Caco-2 (cell line): ENCODE measurements around the gene SCAPER. TPM values are rescaled to one million over a fixed set of nuclear protein-coding genes. Genes with fewer than 3 reads are reported as not detected.
A peak's percentile ranks its signal among the peaks of the same experiment; 100 is the strongest.

Source experiments
- BruUV-seq: library from RNA; stranded (reverse); fragments of 400-500 nt; replicated peaks from 2 replicates; lab custom pipeline; 2021; lab: Mats Ljungman, UMichigan
- CTCF ChIA-PET: fragments of 300-600 bp; sonication (Branson Sonifier 250); formaldehyde crosslinking; loops from one replicate; lab custom pipeline; 2022; ENCODE audit warnings: antibody characterized with exemption; lab: Charles Lee
- POLR2A ChIA-PET: fragments of 300-600 bp; sonication (Branson Sonifier 250); formaldehyde crosslinking; loops from one replicate; lab custom pipeline; 2022; ENCODE audit warnings: antibody characterized with exemption; lab: Charles Lee
- DNase-seq, 2 experiments: peaks; one replicate each; pipeline versions ENCODE4 v3.0.0 to v3.0.0-alpha.2; 2020 to 2022
- H3K27me3 ChIP-seq: replicated peaks from 2 replicates; pipeline ENCODE4 v1.6.0; 2011; ENCODE audit warnings: low read length; ENCODE audit not compliant: control insufficient read depth, insufficient read depth
- H3K36me3 ChIP-seq: 2 replicates; pipeline ENCODE4 v1.5.1; 2011; ENCODE audit warnings: low read length; ENCODE audit not compliant: control insufficient read depth, insufficient read depth
- H3K4me1 ChIP-seq: fragments of 250-450 bp; sonication (Bioruptor Pico); 2 replicates; pipeline ENCODE4 v1.5.1; 2020; ENCODE audit warnings: mild to moderate bottlenecking
- H3K4me3 ChIP-seq: 2 replicates; pipeline ENCODE4 v1.5.1; 2011; ENCODE audit warnings: low read depth, mild to moderate bottlenecking, control low read depth, low read length
- H3K9me3 ChIP-seq: fragments of 250-450 bp; sonication (Bioruptor Pico); 2 replicates; pipeline ENCODE4 v1.5.1; 2020; ENCODE audit warnings: mild to moderate bottlenecking, moderate library complexity
- H3K27ac Mint-ChIP-seq: one replicate; pipeline ENCODE4 v1.8.0; 2022; ENCODE audit warnings: mixed read lengths; ENCODE audit not compliant: unreplicated experiment
- H3K27me3 Mint-ChIP-seq: one replicate; pipeline ENCODE4 v1.8.0; 2022; ENCODE audit warnings: mixed read lengths; ENCODE audit not compliant: insufficient read depth, unreplicated experiment
- H3K36me3 Mint-ChIP-seq: one replicate; pipeline ENCODE4 v1.8.0; 2022; ENCODE audit warnings: mild to moderate bottlenecking, mixed read lengths; ENCODE audit not compliant: insufficient read depth, unreplicated experiment
- H3K4me1 Mint-ChIP-seq: one replicate; pipeline ENCODE4 v1.8.0; 2022; ENCODE audit warnings: low read depth, mixed read lengths; ENCODE audit not compliant: unreplicated experiment
- H3K4me3 Mint-ChIP-seq: one replicate; pipeline ENCODE4 v1.8.0; 2022; ENCODE audit warnings: mild to moderate bottlenecking, moderate library complexity, mixed read lengths; ENCODE audit not compliant: unreplicated experiment
- H3K9me3 Mint-ChIP-seq: one replicate; pipeline ENCODE4 v1.8.0; 2022; ENCODE audit warnings: mixed read lengths; ENCODE audit not compliant: unreplicated experiment
- intact Hi-C: fragments of 100-400 bp; cut with micrococcal nuclease; formaldehyde crosslinking; loops from one replicate; pipeline ENCODE4 v1.10.0; 2022; ENCODE audit not compliant: unreplicated experiment
- total RNA-seq: library from RNA; stranded (reverse); gene quantifications from 2 replicates; pipeline ENCODE4 v1.2.3, GENCODE V29; 2022
- TF ChIP-seq, protein P1 (sequence below), 2 experiments: fragments of 200-600 bp in 1 of 2; IDR thresholded peaks; 1 replicate in 1 of 2; 2 replicates in 1 of 2; pipeline versions ENCODE4 v1.5.1 to v1.8.0; 2011 to 2022; ENCODE audit warnings: antibody characterized with exemption in 1 of 2, control low read depth in 1 of 2, inconsistent platforms in 1 of 2, low read depth in 1 of 2, low read length in 1 of 2, mild to moderate bottlenecking in 1 of 2, moderate library complexity in 1 of 2; ENCODE audit not compliant: insufficient read depth in 1 of 2, severe bottlenecking in 1 of 2, unreplicated experiment in 1 of 2

SCAPER gene
- total RNA-seq, 1 experiment from 2014 or later = 24.6 TPM

- Mint-ChIP-seq H3K4me1 (peaks cover 20% of the 10 kb centered on the region), H3K9me3 (no peaks in the 10 kb centered on the region), H3K36me3 (peaks cover 6% of the 10 kb centered on the region), H3K4me3 (no peak overlapping the region), H3K27ac (no peak overlapping the region), H3K27me3 (no peaks in the 10 kb centered on the region)
- intact Hi-C loops = no loop called here
- ChIA-PET CTCF (no interaction called here), POLR2A (no interaction called here)
- Histone ChIP-seq H3K9me3 (no peaks in the 10 kb centered on the region), H3K4me3 (no peak overlapping the region), H3K36me3 (no peaks in the 10 kb centered on the region), H3K27me3 (no peaks in the 10 kb centered on the region), H3K4me1 (peaks cover 25% of the 10 kb centered on the region)
- no TSS peak for BruUV-seq
- TF ChIP-seq, protein P1, sequence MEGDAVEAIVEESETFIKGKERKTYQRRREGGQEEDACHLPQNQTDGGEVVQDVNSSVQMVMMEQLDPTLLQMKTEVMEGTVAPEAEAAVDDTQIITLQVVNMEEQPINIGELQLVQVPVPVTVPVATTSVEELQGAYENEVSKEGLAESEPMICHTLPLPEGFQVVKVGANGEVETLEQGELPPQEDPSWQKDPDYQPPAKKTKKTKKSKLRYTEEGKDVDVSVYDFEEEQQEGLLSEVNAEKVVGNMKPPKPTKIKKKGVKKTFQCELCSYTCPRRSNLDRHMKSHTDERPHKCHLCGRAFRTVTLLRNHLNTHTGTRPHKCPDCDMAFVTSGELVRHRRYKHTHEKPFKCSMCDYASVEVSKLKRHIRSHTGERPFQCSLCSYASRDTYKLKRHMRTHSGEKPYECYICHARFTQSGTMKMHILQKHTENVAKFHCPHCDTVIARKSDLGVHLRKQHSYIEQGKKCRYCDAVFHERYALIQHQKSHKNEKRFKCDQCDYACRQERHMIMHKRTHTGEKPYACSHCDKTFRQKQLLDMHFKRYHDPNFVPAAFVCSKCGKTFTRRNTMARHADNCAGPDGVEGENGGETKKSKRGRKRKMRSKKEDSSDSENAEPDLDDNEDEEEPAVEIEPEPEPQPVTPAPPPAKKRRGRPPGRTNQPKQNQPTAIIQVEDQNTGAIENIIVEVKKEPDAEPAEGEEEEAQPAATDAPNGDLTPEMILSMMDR (IDR thresholded peaks at IDR 0.05; ENCODE audit: insufficient read depth in 1 of 2, low read depth in 1 of 2, low read length in 1 of 2, severe bottlenecking in 1 of 2, unreplicated experiment in 1 of 2) = no peak
- DNase-seq = no peak
Measured at GRCh38 chr15:76358453-76358852, 546.7 kb downstream of the SCAPER start.

DNA sequence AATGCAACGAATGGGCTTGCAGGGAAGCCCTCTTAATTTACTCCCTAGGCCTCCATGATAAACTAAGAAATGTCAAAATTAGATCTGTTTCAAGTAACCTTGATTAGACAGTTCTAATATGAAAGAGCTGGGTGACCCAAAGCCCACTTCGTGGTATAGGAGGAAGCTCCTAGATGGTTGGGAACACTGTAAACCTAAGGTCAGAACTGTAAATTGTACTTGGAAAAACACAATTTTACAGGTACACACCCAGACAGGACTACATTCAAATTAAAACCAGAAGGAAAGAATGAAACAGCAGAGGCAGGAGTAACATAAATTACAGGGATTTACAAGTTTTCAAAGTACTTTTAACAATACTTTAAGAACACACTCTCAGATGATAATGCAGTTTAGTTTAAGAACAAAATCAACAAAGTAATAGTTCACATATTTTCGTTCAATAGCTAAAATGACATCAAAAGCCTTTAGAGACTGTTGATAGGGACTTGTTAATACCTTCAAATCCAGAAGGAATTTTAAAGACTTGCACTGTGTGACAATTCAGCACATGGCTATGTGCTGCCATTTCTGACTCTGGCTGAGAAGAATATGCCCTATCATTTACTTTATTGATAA, 550.2 kb downstream of the SCAPER start:
- Histone ChIP-seq H3K27me3 (no peaks in the 10 kb centered on the region), H3K9me3 (no peaks in the 10 kb centered on the region), H3K4me3 (no peak overlapping the region), H3K4me1 (peaks cover 25% of the 10 kb centered on the region), H3K36me3 (no peaks in the 10 kb centered on the region)
- no peak for DNase-seq
- no TSS peak for BruUV-seq
- POLR2A ChIA-PET = interaction anchor here (0.5 to 2.0 kb wide), 3 partner anchors 9 to 102 kb away, joined by 3 to 13 read pairs (median 5); partner anchors contain the start of gene ISL2
- CTCF ChIA-PET = interaction anchor here (0.6 to 1.3 kb wide), 2 partner anchors 9 to 233 kb away, joined by 3 read pairs; no protein-coding TSS in a partner anchor
- no peaks in the 10 kb centered on the region for H3K27me3 Mint-ChIP-seq
- intact Hi-C loops = no loop called here
- peak overlapping the region; percentile 34 for H3K4me3 Mint-ChIP-seq
- TF ChIP-seq, protein P1 (IDR thresholded peaks at IDR 0.05; ENCODE audit: insufficient read depth in 1 of 2, low read depth in 1 of 2, low read length in 1 of 2, severe bottlenecking in 1 of 2, unreplicated experiment in 1 of 2) = no peak
- peaks cover 6% of the 10 kb centered on the region for H3K36me3 Mint-ChIP-seq
- peak overlapping the region; percentile 81 for H3K27ac Mint-ChIP-seq
- H3K9me3 Mint-ChIP-seq = no peaks in the 10 kb centered on the region
- H3K4me1 Mint-ChIP-seq = peaks cover 20% of the 10 kb centered on the region

DNA sequence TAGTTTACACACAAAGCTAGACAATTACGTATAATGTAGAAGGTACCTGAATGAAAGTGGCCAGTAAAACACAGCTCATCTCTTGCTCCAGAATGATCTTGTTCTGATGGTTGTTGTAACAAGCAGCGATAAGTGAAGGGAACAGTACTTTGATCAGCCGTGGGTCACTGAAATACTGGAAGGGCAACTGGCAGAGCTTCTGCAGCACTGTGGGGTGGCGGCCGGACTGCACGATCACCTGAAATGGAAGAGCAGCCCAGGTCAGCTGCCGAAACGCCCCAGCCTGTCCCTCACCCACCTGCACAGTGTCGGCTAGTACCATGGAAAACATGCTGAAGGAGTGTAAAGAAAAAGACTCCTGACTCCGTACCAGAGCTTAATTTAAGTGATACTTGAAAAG, 551.2 kb downstream of the SCAPER start:
- Mint-ChIP-seq H3K27me3 (no peaks in the 10 kb centered on the region), H3K4me1 (peaks cover 20% of the 10 kb centered on the region), H3K9me3 (no peaks in the 10 kb centered on the region), H3K27ac (no peak overlapping the region), H3K4me3 (peak overlapping the region; percentile 34), H3K36me3 (peaks cover 6% of the 10 kb centered on the region)
- no peak for DNase-seq
- peaks cover 29% of the 10 kb centered on the region for H3K4me1 ChIP-seq
- intact Hi-C loops = no loop called here
- no peak overlapping the region for H3K4me3 ChIP-seq
- no peaks in the 10 kb centered on the region for H3K9me3 ChIP-seq
- H3K27me3 ChIP-seq = no peaks in the 10 kb centered on the region
- TF ChIP-seq, protein P1 (IDR thresholded peaks at IDR 0.05; ENCODE audit: insufficient read depth in 1 of 2, low read depth in 1 of 2, low read length in 1 of 2, severe bottlenecking in 1 of 2, unreplicated experiment in 1 of 2) = no peak
- CTCF ChIA-PET = no interaction called here
- BruUV-seq = no TSS peak
- POLR2A ChIA-PET = interaction anchor here (0.9 to 2.0 kb wide), 2 partner anchors 8 to 17 kb away, joined by 3 to 13 read pairs; partner anchors contain the start of gene ISL2
- H3K36me3 ChIP-seq = no peaks in the 10 kb centered on the region
